SK-N-MC (cell line): ENCODE results near the gene GNAT1.
A peak's percentile ranks its signal among the peaks of the same experiment; 100 is the strongest.

Experiments
- DNase-seq: peaks from one replicate; pipeline ENCODE4 v3.0.0-alpha.2; 2011; ENCODE audit warnings: low read depth, low spot score
- H3K27ac ChIP-seq: fragments of 200-600 bp; sonication (generic); 2 replicates; pipeline ENCODE4 v1.5.1; 2016; ENCODE audit warnings: mixed run types
- H3K36me3 ChIP-seq: fragments of 200-600 bp; sonication (generic); 2 replicates; pipeline ENCODE4 v1.6.1; 2017; ENCODE audit warnings: antibody characterized with exemption, low read length, mixed read lengths; ENCODE audit not compliant: insufficient read depth
- H3K4me3 ChIP-seq: fragments of 200-600 bp; sonication (generic); 2 replicates; pipeline ENCODE4 v1.5.1; 2016
- H3K9ac ChIP-seq: fragments of 200-600 bp; sonication (generic); 2 replicates; pipeline ENCODE4 v1.8.0; 2017; ENCODE audit warnings: mixed run types, mixed read lengths; ENCODE audit not compliant: insufficient read length
- H3K9me3 ChIP-seq: fragments of 200-600 bp; sonication (generic); 2 replicates; pipeline ENCODE4 v1.6.1; 2017; ENCODE audit warnings: low read depth, mild to moderate bottlenecking, antibody characterized with exemption, low read length, moderate library complexity, mixed read lengths
- EZH2 ChIP-seq: fragments of 200-600 bp; sonication (generic); IDR thresholded peaks from one replicate; pipeline ENCODE4 v1.6.1; 2017; ENCODE audit warnings: antibody characterized with exemption
- FOXP2 ChIP-seq: optimal IDR thresholded peaks from 2 replicates; pipeline ENCODE3; 2011; ENCODE audit warnings: mild to moderate bottlenecking, moderate library complexity; ENCODE audit not compliant: insufficient read depth; ENCODE audit errors: extremely low read length, control extremely low read depth
- POLR2AphosphoS5 ChIP-seq: IDR thresholded peaks from 2 replicates; pipeline ENCODE4 v1.6.1; 2012; ENCODE audit warnings: mild to moderate bottlenecking, low read depth, low read length, borderline replicate concordance

Gene GNAT1

DNA sequence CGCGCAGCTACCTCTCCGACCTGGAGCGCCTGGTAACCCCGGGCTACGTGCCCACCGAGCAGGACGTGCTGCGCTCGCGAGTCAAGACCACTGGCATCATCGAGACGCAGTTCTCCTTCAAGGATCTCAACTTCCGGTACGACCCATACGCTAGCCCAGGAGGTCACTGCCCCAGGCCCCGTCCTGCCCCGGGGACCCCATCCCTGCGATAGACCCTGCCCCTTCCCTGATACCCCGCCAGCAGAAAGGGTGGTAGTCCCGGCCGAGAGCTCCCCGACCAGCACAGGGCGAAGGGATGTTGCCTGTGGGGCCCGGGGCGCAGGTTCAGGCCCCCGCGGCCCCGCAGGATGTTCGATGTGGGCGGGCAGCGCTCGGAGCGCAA lies 2.3 kb downstream of the GNAT1 start:
- TF ChIP-seq FOXP2 (no peak), POLR2AphosphoS5 (no peak), EZH2 (no peak)
- H3K36me3 ChIP-seq: no peaks in the 10 kb centered on the region
- DNase-seq: no peak
- no peak overlapping the region for H3K27ac ChIP-seq
- no peak overlapping the region for H3K9ac ChIP-seq
- H3K4me3 ChIP-seq: no peak overlapping the region
- no peaks in the 10 kb centered on the region for H3K9me3 ChIP-seq

DNA sequence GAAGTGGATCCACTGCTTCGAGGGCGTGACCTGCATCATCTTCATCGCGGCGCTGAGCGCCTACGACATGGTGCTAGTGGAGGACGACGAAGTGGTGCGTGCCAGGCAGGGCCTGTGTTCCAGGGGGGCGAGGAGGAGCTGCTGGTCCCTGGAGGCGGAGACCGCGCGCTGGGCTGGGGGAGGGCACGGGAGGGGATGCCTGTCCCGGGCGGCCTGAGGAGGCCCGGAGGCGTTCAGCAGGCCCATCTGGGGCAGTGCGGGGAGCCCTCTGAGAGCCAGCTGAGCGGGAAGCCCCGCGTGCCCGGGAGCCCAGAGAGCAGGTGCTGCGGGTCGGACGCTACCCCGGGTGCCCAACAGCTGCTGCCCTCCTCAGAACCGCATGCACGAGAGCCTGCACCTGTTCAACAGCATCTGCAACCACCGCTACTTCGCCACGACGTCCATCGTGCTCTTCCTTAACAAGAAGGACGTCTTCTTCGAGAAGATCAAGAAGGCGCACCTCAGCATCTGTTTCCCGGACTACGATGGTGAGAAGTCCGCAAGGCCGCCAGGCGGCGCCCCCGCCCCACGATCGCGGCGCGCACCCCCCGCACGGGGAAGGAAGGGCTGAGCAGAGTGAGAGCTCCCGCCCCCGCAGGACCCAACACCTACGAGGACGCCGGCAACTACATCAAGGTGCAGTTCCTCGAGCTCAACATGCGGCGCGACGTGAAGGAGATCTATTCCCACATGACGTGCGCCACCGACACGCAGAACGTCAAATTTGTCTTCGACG lies 2.9 kb downstream of the GNAT1 start:
- Histone ChIP-seq H3K36me3 (no peaks in the 10 kb centered on the region), H3K4me3 (peak overlapping the region; percentile 62), H3K9me3 (no peaks in the 10 kb centered on the region), H3K27ac (no peak overlapping the region), H3K9ac (no peak overlapping the region)
- TF ChIP-seq POLR2AphosphoS5: no peak
- TF ChIP-seq EZH2: no peak
- no peak for TF ChIP-seq FOXP2
- DNase-seq: no peak

DNA sequence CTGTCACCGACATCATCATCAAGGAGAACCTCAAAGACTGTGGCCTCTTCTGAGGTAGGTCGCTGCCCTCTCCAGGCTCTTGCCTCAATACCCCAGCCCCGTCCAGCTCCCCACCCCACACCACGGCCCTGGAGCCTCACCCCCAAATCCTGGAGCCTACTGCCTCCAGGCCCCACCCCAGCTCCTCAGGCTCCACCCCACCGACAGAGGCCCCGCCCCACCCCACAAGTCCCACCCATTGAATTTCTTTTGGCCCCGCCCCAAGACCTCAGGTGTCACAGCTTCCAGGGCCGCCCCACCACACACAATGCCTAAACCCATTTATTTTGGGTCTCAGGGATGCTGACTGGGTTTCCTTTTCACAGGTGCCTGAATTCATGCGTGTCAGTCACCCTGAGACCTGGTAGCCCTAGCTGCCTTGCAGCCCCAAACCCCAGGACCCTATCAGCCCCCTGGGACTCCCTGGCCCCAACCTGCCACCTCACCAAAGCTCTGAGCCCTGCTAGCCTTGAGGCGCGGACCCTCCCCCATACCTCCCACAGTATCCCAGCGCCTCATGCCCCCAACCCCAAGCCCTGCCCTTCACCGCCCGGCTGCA lies 3.6 kb downstream of the GNAT1 start:
- Histone ChIP-seq H3K4me3 (peak overlapping the region; percentile 62), H3K36me3 (no peaks in the 10 kb centered on the region), H3K9ac (no peak overlapping the region), H3K27ac (no peak overlapping the region), H3K9me3 (no peaks in the 10 kb centered on the region)
- TF ChIP-seq POLR2AphosphoS5 (no peak), FOXP2 (no peak), EZH2 (no peak)
- no peak for DNase-seq

DNA sequence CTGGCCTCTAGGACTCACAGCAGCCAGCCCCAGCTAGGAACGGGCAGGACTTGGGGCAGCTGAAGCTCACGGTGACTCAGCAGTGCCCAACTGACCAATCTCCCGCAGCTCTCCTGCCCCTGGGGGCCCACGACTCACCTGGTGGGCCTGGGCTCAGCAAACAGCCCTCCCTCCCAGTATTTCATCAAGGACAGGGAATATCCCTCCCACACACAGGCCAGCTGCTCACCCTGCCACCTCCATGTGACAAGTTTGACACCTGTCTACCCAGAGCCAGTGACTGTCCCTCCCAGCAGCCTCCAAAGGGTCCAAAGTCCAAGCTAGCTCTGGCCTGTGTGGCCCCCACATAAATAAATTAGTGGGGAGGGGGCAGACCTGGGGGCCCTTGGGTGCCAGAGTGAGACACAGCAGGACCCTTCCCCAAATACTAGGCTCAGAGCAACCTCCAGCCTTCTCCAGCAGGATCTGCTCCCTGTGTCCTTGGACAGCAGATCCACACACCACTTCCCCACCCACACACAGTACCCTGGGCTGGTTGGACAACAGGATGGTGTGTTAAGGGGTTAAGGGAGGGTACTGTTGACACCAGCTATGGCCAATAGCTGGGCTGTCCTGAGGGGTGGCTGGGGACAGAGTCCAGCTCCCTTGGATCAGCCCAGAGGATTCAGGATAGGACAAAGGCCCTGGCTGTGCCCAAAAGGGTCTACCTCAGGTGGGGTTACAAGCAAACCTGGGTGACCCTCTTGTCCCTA lies 4.3 kb downstream of the GNAT1 start:
- TF ChIP-seq EZH2 (no peak), POLR2AphosphoS5 (no peak), FOXP2 (no peak)
- Histone ChIP-seq H3K9me3 (no peaks in the 10 kb centered on the region), H3K36me3 (no peaks in the 10 kb centered on the region), H3K9ac (no peak overlapping the region), H3K4me3 (no peak overlapping the region), H3K27ac (no peak overlapping the region)
- DNase-seq: no peak

DNA sequence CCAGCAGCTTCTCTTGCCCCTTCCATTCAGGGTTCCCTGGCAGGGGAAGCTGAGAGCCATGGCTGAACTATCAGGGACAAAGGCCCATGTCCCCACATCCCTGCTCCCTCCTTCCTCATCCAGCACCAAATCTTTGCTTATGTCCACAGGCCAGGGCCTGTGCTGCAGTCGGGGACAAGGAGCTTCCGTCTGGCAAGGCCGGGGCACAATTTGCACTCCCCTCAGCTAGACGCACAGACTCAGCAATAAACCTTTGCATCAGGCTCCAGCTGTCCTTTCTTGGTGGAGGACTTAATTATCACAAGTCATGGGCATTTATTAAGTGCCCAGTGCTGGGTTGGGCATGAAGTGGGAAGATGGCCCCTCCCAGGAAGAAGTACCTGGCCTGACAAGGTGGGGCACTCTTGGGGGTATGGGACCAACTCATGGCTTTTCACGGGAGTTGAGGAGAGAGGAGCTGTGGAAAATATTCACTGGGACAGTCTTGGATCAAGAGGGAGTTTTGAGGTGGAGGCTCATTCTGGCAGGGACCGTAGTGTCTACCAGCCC lies 4.9 kb downstream of the GNAT1 start:
- H3K4me3 ChIP-seq: no peak overlapping the region
- no peak overlapping the region for H3K27ac ChIP-seq
- no peak for DNase-seq
- H3K36me3 ChIP-seq: no peaks in the 10 kb centered on the region
- H3K9me3 ChIP-seq: no peaks in the 10 kb centered on the region
- no peak for TF ChIP-seq POLR2AphosphoS5
- TF ChIP-seq FOXP2: no peak
- no peak for TF ChIP-seq EZH2
- no peak overlapping the region for H3K9ac ChIP-seq

DNA sequence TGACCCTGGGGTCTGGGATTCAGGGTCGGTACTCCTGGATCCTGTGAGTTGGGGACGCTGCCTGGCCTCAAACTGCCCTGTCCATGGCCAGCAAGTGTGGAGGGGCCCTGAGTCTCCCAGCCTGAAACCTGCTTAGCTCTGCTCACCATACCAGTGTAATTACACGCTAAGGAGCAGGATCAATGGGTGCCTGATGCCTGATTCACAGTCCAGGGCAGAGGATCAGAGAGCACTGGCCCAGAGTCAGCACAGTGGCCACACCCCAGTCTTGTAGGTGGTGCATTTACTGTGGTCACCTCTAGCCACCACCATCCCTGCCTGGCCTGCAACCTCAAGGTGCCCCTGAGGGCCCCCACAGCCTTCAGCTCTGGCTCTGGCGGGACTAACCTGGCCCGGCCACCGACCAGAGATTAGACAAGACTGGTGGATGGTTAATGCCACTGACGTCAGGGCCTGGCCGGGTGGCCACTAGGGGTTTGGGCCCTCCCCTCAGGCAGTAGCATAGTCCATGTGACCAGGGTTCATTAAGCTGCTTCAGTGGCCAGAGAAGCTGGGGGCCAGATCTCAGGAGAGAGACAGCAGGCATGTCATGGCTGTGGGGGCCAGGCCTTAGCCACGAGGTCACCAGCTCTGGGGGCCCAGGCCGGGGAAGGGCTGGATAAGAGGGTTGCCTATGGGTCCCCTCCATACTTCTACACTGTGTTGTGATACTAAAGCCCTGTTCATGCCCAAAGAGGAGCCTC lies 10.3 kb downstream of the GNAT1 start:
- H3K4me3 ChIP-seq: no peak overlapping the region
- H3K27ac ChIP-seq: no peak overlapping the region
- no peak for DNase-seq
- no peaks in the 10 kb centered on the region for H3K36me3 ChIP-seq
- no peaks in the 10 kb centered on the region for H3K9me3 ChIP-seq
- TF ChIP-seq FOXP2 (no peak), POLR2AphosphoS5 (no peak), EZH2 (no peak)
- no peak overlapping the region for H3K9ac ChIP-seq

DNA sequence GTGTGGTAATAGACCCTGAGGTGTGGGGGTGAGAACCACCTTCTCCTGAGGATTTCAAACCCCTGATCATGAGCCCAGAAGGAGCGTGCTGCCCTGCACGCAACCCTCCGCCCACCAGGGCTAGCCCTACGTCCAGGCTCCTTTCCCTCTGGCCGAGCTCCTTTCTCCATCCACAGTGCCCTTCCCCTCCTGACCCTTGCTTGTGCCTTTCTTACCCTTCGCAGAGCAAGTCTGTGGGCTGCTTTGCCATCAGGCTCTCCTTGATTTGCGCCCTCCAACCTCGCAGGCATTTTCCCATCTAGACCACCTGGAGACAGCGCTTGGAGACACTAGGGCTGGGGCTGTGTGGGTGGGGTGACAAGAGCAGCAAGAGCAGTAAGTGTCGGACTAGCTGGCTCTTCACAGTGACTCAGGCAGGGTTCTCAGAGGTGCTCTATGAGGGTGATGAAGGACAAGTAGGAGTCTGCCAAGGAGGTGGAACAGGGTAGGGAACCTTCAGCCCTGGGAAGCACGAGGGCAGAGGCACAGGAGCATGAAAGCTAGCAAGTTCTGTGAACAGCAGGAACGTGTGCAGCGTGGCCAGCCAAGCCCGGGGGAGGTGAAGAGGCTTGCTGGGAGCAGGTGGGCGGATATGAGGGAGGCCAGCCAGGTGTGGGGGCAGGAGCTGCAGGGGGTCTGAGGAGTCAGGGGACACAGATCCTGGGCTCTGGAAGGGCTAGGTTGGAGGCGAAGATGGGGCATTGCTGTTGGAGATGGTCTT lies 11.1 kb downstream of the GNAT1 start:
- Histone ChIP-seq H3K36me3 (no peaks in the 10 kb centered on the region), H3K4me3 (no peak overlapping the region), H3K27ac (no peak overlapping the region), H3K9me3 (no peaks in the 10 kb centered on the region), H3K9ac (no peak overlapping the region)
- no peak for DNase-seq
- TF ChIP-seq EZH2: no peak
- TF ChIP-seq FOXP2: no peak
- TF ChIP-seq POLR2AphosphoS5: no peak
